ENCODE measurements around the gene ATP10B.

ATP10B gene

GRCh38 chr5:160805376-160805775, 46.6 kb downstream of the ATP10B start:
- no peak for DNase-seq

GRCh38 chr5:160802592-160802991, 49.4 kb downstream of the ATP10B start:
- DNase-seq, result no peak

DNA sequence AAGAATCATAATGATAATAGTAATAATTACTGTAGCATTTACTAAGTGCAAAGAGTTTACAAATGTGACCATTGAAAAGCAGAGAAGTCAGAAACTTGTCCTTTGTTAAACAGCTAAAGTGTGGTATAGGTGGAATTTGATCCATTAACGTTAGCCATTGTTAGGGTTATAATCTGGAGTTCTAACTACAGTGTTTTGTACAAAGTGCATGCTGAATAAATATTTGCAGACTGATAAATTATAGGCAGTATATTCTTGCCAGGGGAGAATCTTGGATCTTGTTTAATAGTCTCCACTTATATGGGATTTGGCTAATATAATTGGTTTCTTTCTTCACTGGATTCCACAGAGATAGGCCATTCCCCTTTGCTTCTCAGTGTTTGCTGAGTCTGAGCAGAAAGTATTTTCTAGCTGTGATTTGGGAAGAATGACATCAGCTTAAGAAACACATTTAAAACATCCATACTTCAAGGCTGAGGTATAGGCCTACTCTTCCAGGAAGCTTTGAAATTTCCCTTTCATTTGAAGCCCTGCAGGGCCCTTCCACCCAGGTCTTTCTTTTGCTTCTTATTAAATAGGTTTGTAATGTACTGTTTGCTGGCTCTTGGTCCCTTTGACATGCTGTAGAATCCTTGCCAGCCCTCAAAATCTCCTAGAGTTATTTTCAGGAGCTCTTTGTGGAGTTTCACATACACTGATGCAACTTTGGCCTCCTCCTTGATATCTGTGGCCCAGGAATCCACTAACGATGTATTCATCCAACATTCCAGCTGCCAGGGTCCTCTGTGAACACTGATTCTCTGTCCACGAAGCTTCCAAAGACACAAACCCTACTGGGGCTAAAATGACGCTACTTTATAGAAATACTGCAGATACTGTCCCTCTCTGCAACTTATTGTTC, 51.4 kb downstream of the ATP10B start:
- no peak for DNase-seq

- DNase-seq, result no peak
These were observed 52.8 kb downstream of the ATP10B start for GRCh38 chr5:160799184-160799583.

DNA sequence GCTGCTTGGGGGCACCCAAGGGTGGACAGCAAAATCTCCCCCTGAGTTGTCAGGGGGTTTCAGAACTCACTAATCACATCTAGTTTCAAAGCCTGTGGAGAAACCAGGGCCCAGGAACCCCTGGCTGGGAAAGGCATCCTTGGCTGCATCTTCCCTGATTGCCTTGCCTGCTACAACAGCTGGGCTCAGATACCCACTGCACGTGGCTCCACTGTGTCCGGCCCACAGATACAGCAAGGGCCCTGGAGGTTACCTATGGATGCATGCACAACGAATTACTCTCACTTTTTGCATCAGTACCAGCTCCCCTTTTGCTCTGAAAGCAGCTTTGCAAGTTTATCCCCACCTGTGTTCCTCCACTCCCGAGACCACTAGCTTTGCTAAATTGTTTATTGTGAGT, 55.0 kb downstream of the ATP10B start:
- no peak for DNase-seq

DNA sequence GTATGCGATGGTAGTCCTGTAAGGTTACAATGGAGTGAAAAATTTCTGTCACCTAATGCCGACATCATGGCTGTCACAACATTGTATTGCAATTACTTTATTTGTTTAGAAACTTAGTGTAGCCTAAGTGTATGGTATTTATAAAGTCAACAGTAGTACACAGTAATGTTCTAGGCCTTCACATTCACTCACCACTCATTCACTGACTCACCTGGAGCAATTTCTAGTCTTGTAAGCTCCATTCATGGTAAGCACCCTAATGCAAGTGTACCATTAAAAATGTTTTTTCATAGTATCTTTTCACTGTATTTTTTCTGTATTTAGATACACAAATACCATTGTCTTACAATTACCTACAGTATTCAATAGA, 58.5 kb downstream of the ATP10B start:
- no peak for DNase-seq

DNA sequence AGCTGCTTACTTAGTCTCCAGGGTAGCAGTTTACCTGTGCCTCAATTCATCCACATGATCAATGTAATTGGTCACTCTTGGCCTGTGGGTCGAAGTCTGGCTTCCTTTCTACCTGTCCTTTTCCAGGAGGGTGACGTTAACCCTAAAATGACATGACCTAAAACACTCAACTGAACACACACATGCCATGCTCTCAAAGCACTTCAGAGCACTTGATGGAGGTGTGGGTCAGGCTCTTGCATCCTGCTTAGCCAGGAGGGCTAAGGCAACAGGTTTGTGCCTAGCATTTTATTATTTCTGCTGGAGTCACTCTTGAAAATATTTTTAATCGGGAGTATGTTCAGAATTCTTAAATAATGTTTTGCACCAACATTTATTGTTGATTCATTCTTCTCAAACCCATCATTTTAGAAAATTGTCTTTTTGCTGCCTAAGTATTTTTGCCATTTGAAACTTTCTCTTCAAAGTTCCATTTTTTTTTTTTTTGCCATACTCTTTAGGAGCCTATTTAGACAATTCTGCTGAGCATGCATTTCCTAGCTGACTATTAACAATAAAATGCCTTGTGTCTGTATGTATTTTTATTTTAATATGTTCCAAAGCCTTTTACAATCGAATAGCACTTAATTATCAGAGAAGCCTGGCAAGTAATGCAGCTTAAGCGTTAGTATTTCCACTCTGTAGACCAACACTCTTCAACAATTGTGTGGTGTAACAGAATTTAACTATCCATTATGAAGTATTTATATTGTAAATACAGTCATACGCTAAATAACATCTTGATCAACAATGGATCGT, 59.1 kb downstream of the ATP10B start:
- no peak for DNase-seq

DNA sequence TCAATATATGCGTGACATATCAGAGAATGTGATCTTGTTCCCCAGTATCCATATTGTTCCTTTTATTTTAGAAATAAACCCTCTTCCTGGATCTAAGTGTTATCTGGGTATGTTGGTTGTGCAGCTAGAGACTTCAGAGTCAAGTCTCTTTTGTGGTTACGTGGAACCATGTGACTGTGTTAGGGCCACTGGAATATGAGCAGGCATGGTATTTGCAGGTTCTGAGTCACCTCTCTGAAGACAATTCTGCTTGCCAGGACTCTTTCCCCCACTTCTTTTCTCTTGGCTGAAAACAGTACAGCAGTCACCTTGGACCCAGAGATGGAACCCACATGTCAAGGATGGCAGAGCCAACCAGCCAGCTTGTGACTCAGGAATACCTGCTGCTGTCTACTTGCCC, 59.7 kb downstream of the ATP10B start:
- DNase-seq, result no peak

- DNase-seq, result no peak
These were observed 62.7 kb downstream of the ATP10B start for GRCh38 chr5:160789219-160789859.

DNA sequence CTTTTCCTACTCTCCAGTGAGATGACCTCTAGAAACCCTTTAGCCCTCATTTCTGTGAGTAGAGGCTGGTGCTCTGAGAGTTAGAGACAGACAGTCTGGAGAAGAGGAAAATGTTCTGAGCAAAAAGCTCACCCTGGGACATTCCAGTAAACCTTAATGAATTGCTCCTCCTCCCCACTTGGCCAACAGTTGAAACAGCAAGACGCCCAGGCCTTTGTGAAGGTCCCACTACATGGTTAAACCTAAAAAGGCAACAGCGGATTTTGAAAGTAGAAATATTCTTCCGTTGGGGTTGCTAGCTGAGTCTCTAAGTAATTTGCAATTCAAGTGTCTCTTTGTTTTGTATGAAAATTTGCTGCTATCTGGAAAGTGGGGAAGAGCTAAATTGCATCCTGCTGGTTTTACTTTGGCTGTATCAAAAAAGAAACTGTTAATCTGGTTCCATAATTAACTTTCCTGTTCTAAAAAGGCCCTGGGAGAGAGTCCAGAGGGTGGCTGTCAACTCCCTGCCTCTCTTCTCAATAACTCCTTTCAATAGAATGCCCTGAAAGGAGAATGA, 63.8 kb downstream of the ATP10B start:
- DNase-seq, result no peak

GRCh38 chr5:160787240-160787639, 64.8 kb downstream of the ATP10B start:
- no peak for DNase-seq

- DNase-seq, result no peak
These were observed 77.2 kb downstream of the ATP10B start for GRCh38 chr5:160774666-160775315.

GRCh38 chr5:160773646-160774410, 78.2 kb downstream of the ATP10B start:
- no peak for DNase-seq

DNA sequence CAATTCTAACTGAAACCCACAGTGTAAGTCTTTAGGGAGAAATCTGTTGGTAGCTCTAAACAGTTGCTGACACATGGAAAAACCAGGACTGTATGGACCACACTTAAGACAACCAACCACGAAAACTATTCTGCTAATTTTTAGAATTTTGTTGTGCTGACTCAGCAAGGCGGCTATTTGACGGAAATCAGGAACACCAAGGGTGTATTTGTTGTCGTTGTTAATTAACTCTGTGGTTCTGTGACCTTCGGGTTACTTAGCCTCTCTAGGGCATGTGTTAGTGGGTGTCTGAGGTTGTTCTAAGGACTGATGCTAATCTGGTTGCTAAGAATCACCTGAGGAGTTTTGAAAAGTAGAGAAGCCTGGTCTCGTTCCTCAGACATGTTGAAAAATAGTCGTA, 79.2 kb downstream of the ATP10B start:
- no peak for DNase-seq

DNA sequence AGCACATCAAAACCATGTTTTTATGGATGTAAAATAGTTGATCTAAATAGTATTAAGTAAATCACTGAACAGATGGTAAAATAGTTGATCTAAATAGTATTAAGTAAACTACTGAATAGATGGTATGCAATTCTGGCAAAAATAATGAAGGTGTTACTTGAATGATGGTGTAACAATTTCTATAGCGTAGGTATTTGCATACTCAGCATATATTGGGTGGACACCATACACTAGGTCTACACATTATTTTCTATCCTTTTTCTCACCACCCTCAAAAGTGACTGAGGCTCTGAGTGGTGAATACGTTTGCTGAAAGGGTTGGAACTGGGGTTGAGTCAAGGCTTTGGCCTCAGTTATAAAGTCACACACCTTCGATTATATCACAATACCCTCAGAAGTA, 81.3 kb downstream of the ATP10B start:
- DNase-seq, result no peak

GRCh38 chr5:160769301-160769700, 82.7 kb downstream of the ATP10B start:
- DNase-seq, result no peak

- DNase-seq, result no peak
These were observed 84.9 kb downstream of the ATP10B start for GRCh38 chr5:160767062-160767461.

- no peak for DNase-seq
These were observed 92.0 kb downstream of the ATP10B start for GRCh38 chr5:160760008-160760407.

GRCh38 chr5:160757194-160757593, 94.8 kb downstream of the ATP10B start:
- no peak for DNase-seq

DNA sequence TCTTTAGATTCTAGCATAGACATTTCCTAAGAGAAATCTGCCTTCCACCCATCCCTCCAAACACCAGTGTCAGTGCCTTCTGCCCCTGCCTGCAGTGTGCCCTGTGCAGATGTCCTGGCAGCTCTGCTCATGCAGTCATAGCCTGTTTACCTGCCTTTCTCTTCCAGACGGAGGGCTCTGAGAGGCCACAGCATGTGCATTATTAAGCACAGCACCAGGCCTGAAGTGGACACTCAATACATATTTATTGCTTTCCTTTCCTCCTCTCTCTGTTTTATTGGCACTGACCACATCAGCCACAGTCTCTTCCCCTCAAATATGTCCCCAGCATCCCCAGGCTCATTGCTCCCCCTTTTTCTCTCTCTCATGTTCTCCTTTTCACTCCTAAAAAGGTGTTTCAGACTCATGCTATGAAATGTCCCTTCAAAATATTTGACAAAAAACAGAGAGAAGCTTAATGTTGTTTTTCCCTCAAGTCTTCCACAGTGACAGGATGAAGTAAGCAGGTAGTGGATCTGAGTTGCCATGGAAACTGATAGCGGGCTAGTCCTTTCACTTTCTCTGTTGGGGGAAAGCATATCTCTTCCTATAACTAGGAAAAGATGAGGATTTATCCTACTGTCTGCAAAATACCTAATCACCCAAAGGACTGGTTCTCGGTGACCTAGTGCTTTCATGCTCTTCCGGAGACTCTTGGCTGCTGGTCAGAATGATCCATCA, 100.9 kb downstream of the ATP10B start:
- no peak for DNase-seq

DNA sequence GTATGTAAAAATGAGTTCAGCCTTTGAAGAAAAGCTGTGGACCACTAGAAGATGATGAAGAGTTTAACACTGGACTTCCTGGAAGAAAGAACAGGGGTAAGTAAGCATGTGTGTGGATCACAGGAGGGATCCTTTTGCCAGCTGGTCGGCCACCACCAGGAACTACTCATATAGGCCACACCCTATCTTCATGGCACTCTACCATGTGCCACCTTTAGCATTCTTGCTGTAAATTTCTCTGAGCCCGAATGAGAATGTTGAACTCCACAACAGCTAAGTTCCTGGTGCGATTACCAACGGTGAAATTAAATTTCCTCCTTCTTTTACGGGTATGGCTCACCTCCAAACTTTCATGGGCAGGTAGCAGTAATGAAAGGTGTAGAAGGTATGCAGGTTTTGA, 102.3 kb downstream of the ATP10B start:
- no peak for DNase-seq
